ENCODE measurements around the gene EXOC3L1.
A peak's percentile ranks its signal among the peaks of the same experiment; 100 is the strongest.

Gene EXOC3L1

DNA sequence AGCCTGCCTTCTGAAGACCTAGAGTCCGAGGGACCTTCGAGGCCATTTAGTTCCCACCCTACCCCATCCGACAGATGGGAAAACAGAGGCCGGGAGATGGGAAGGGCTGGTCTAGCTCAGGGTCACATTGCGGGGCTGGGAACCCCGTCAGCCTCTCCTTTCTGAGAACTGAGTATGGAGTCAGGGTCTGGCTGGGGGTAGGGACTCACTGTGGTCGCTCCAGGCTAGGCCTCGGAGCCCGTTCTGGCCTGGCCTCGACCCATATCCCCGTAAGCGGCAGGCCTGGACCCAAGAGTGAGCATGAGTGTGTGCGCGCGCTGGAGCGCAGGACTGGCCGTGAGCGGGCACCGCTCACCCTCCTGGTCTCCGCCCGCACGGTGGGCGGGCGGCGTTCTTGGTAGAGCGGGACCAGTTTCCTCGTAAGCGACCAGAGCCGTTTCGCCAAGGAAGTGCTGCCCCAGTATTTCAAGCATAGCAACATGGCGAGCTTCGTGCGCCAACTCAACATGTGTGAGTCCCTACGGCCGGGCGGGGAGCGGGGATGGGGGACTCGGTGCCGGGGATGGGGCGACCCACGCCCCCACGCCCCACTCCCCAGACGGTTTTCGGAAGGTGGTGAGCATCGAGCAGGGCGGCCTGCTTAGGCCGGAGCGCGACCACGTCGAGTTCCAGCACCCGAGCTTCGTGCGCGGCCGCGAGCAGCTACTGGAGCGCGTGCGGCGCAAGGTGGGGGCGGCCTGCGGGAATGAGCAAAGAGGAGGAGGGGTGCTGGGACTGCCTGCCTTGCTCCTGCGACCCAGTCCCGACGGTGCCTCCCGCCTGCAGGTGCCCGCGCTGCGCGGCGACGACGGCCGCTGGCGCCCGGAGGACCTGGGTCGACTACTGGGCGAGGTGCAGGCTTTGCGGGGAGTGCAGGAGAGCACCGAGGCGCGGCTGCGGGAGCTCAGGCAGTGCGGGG is 24.5 kb downstream of the EXOC3L1 start:
- no peak for DNase-seq

GRCh38 chr16:67164599-67165061 is 25.3 kb downstream of the EXOC3L1 start, which contains the start of gene HSF4:
TSS of gene HSF4 (plus strand) at chr16:67164745. CDS start at chr16:67164812, 67 bp downstream.
- DNase-seq, result peak in 31 of 56 donors; percentile 11 to 80 (median 42)

GRCh38 chr16:67163999-67164558 is 25.9 kb downstream of the EXOC3L1 start:
- peak in 9 of 56 donors; percentile 30 to 70 (median 52) for DNase-seq

DNA sequence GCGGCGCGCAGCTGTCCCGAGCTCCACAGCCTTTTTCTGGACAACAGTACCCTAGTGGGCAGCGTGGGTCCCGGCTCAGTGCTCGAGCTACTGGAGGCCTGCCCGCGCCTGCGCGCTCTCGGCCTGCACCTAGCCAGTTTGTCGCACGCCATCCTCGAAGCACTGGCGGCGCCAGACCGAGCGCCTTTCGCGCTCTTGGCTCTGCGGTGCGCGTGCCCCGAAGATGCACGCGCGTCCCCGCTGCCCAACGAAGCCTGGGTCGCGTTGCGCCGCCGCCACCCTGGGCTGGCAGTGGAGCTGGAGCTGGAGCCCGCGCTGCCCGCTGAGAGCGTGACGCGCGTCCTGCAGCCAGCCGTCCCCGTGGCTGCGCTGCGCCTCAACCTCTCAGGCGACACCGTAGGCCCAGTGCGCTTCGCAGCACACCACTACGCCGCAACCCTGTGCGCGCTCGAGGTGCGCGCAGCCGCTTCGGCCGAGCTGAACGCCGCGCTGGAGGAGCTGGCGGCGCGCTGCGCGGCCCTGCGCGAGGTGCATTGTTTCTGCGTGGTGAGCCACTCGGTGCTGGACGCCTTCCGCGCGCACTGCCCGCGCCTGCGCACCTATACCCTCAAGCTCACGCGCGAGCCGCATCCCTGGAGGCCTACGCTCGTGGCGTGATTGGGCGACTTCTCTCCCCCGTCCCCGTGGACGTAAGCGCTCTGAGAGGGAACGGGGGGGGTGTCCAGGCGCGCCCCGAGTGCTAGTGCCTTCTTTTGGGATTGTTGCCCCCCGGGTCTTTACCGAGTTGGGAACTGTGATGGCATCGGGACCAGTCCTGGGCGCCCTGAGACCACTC is 26.6 kb downstream of the EXOC3L1 start:
- peak in 49 of 56 donors; percentile 17 to 89 (median 73) for DNase-seq

GRCh38 chr16:67162506-67163163 is 27.3 kb downstream of the EXOC3L1 start:
- peak in 1 of 56 donors; percentile 65 for DNase-seq

DNA sequence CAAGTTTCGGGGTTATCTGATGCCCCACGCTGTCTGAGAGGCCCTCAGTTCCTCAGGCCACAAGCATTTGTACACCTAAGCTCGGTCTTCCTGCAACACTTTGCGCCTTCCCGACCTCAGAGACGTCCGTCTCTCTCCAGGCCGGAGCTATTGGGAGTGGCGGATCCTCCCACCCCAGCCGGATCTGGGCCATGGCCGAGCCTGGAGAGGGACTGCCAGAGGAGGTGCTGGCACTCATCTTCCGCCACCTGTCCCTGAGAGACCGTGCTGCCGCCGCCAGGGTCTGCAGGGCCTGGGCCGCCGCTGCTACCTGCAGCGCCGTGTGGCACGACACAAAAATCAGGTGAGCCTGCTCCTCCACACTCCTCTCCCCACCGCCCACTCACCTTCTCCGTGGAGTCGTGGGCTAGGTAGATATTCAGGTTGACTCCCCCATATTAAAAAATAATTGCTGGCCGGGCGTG is 28.3 kb downstream of the EXOC3L1 start:
- no peak for DNase-seq

DNA sequence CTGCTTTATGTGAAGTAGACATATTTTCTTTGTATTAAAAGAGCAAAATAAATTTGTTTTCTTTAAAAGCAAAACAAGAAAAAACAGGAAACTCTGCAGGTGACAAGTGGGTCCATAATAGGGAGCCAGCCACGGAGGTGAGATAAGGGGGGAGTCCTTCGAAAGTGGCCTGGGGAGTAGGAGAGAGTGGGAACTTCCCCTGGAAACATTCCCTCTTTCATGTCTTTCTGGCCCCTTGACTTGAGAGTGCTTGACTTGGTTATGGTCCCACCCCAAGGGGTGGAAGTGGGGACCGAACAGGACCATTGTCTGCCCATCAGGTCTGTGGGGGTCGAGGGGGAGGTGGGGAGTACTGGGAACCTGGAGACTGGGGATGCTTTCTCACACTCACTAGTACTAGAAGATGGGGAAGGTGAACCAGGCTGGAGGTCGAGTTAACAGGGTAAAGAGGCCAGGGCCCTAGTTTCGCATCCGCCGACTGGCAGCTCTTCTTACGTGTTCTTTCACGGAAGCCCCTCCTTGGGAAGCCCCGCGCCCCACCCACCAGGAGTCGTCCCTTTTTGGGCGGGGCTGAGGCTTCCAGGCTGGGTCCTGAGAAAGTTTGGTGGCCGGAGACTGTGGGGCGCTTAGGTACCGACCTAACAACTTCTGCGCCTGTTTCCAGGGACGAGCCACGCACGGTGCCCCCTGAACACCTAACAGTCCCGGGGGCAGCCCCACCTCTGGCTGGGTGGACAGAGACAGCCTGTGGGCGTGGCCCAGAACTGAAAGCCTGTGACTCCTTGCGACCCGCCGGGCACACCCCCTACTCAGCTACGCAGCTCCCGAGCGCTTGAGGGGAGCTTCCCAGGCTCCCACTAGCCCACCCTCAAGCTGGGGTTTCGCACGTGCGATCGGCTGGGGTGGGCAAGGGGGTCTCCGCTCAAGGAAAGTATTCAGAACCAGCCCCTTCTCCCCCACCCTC is 31.0 kb downstream of the EXOC3L1 start:
- peak in 1 of 56 donors; percentile 61 for DNase-seq

DNA sequence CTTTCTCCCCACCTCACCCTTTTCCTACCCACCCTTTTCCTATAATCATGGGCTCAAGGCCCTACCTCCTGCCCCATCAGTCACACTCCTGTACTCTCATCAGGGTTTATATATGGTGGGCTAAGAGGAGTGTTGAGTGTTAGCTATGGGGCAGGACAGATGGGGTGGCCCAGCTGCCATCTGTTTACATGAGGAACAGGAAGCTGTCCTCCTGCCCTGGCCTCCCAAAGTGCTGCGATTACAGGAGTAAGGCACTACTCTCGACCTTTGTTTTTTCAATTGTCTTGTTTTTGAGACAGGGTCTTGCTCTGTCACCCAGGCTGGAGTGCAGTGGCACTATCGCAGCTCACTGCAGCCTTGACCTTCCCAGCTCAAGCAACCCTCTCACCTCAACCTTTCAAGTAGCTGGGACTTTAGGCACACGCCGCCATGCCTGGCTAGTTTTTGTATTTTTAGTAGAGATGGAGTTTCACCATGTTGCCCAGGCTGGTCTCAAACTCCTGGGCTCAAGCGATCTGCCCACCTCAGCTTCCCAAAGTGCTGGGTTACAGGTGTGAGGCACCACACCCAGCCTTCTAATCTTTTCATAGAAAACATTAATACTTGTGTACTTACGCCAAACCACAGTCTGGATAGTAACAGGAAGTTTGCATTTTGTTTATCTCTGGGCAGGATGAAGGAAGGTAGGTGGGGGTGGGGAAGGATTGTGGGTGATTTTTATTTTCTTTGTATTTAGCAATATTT is 31.9 kb downstream of the EXOC3L1 start:
- DNase-seq, result no peak

DNA sequence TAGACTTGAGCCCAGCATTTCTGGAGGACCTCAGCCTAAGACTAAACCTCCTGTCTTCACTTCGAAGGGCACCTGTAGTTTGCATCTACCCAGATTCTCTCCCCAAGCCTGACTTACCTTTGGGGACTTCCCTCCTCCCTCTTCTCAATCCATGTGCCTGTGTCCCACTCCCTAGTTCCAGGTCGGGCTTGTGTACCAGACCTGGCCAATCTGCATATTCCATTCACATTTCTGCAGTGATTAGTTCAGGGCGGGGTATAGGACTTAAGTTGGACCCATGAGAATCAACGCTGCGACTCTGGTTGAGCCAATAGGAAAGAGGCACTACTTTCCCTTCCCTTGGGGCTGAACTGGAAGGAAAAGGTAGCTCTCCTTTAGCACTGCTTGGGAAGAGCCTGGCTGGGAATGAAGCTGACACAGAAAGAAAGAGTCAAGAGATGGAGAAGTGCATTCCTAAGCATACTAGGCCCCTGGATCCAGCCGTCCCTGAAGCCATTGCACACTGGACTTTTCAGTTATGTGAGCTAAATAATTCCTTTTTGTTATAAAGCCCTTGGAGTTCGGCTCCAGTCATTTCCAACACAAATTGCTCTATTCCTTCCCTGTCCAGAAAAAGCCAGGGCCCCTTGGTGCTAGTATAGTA is 32.7 kb downstream of the EXOC3L1 start:
- DNase-seq, result no peak

DNA sequence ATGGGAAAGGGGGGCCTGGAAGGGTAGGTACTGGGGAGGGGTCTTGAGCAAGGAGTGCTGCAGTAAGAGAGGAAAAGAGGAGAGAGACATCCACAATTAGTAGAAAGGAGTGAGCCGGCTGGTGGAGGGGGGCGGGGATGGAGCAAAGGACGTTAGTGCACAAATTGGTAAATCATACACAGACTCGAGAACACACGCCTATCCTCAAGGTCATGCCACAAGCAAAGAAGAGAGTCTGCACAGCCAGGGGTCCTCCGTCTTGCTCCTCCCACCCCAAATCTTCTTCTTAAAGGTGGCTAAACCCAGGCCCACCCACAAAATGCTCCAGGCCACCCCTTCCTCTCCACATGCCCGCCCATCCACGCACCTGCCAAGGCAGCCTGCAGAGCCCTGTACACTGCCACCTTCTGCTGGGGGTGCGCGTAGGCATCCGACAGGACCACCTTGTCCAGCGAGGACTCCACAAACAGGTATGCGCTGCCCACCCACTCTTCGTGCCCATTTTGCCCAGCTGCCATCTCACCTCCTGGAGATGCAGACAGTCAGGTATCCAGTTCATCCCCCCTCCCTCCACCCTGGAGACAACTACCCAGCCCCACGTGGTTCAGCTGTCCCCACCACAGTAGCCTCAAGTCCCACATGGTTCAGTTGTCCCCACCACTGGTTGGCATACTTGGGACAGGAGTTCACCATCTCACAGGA is 33.6 kb downstream of the EXOC3L1 start:
- DNase-seq, result no peak

- peak in 45 of 56 donors; percentile 29 to 83 (median 63) for DNase-seq
Observed at GRCh38 chr16:67155295-67156142, 34.4 kb downstream of the EXOC3L1 start.

GRCh38 chr16:67154578-67155294 is 35.2 kb downstream of the EXOC3L1 start:
- peak in 1 of 56 donors; percentile 4 for DNase-seq

DNA sequence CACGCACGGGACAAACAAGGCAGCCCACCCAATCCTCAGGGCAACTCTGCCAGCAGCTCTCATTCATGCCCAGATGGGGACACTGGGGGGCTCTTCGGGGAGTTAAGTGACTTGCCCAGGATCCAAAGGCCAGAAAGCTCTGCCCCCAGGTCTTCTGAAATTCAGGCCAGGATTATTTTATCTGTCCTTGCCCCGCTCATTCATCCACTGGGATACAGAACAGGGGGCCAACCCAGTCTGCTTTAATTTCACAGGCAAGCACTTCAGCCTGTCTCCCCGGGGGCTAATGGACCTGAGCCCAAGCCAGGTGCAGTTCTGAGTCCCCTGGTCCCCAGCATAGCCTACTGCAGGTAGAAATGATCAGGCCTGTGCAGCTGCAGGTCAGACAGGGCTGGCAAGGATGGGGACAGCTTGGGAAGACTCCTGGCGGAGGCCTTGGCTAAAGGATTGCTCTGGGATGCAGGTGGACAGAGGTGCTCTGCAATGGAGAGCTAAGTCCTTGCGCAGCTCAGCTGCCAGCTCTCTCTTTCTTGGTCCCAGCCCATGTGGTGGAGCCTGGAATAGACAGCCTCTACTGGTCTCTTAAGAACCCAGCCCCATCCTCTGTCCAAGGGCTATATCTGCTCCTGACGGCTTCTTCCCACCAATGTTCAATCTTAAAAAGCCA is 38.4 kb downstream of the EXOC3L1 start:
- DNase-seq, result no peak

GRCh38 chr16:67150833-67151396 is 39.0 kb downstream of the EXOC3L1 start, which contains the start of gene B3GNT9:
TSS of gene B3GNT9 (minus strand) at chr16:67150998. CDS start at chr16:67150485, 513 bp downstream.
- DNase-seq, result peak in 39 of 56 donors; percentile 20 to 83 (median 56)
